Measurements from ENCODE around the gene PGRMC2. TPM values are rescaled to one million over a fixed set of nuclear protein-coding genes. Genes with fewer than 3 reads are reported as not detected.

PGRMC2 gene
- total RNA-seq, result 10 to 100 TPM; 38.5 to 48.1 TPM

- H3K4me3 Mint-ChIP-seq, result peak within 1 kb of the TSS; percentile 79
- no peaks in the 10 kb centered on the region for H3K27me3 Mint-ChIP-seq
- H3K36me3 Mint-ChIP-seq (ENCODE audit: low read depth), result peaks cover 27% of the 10 kb centered on the region
- H3K4me1 Mint-ChIP-seq, result peaks cover 32% of the 10 kb centered on the region
- no peak for ATAC-seq
- H3K9me3 Mint-ChIP-seq (ENCODE audit: low read depth), result no peaks in the 10 kb centered on the region
- H3K27ac Mint-ChIP-seq, result peak within 1 kb of the TSS; percentile 94
- intact Hi-C loops (cut with DNase I, micrococcal nuclease), result loop anchor here (1.0 to 5.0 kb wide), 7 partner anchors 95 to 575 kb away; partner anchors contain the start of genes PLK4 (in 2 of the 2) and HSPA4L (in 1 of the 2)
- POLR2A ChIA-PET, result interaction anchor here (0.7 to 1.6 kb wide), 3 partner anchors 97 to 322 kb away, joined by 3 to 11 read pairs (median 4); partner anchors contain the start of genes ABHD18, LARP1B and MFSD8
- CTCF ChIA-PET, result interaction anchor here (0.9 kb wide), 1 partner anchor 11 kb away, joined by 7 read pairs; no protein-coding TSS in a partner anchor
- no peak for DNase-seq
These were observed at the start of gene PGRMC2 for GRCh38 chr4:128287141-128287870. Gene PGRMC2, minus strand, starts transcription at chr4:128287813. Its CDS starts 23 bp downstream, at chr4:128287790.

GRCh38 chr4:128335541-128335940 lies 47.9 kb upstream of the PGRMC2 start:
- intact Hi-C loops (cut with DNase I, micrococcal nuclease), result no loop called here
- Mint-ChIP-seq H3K27ac (no peak overlapping the region), H3K4me3 (no peak overlapping the region), H3K9me3 (ENCODE audit: low read depth) (no peaks in the 10 kb centered on the region), H3K36me3 (ENCODE audit: low read depth) (no peaks in the 10 kb centered on the region), H3K27me3 (no peaks in the 10 kb centered on the region), H3K4me1 (no peaks in the 10 kb centered on the region)
- DNase-seq (no peak), ATAC-seq (no peak)
- POLR2A ChIA-PET, result no interaction called here
- CTCF ChIA-PET, result no interaction called here

- no peaks in the 10 kb centered on the region for H3K36me3 Mint-ChIP-seq (ENCODE audit: low read depth)
- no peaks in the 10 kb centered on the region for H3K9me3 Mint-ChIP-seq (ENCODE audit: low read depth)
- DNase-seq (no peak), ATAC-seq (no peak)
- no peaks in the 10 kb centered on the region for H3K27me3 Mint-ChIP-seq
- ChIA-PET CTCF (interaction anchor here (0.5 to 0.6 kb wide), 2 partner anchors 30 to 409 kb away, joined by 3 read pairs; no protein-coding TSS in a partner anchor), POLR2A (no interaction called here)
- no peaks in the 10 kb centered on the region for H3K4me1 Mint-ChIP-seq
- intact Hi-C loops (cut with DNase I, micrococcal nuclease), result no loop called here
- no peak overlapping the region for H3K4me3 Mint-ChIP-seq
- H3K27ac Mint-ChIP-seq, result no peak overlapping the region
These were observed 46.6 kb upstream of the PGRMC2 start for GRCh38 chr4:128334256-128334655.

GRCh38 chr4:128333309-128334018 lies 45.9 kb upstream of the PGRMC2 start:
- Mint-ChIP-seq H3K9me3 (ENCODE audit: low read depth) (no peaks in the 10 kb centered on the region), H3K27me3 (no peaks in the 10 kb centered on the region), H3K27ac (no peak overlapping the region), H3K36me3 (ENCODE audit: low read depth) (no peaks in the 10 kb centered on the region), H3K4me1 (no peaks in the 10 kb centered on the region), H3K4me3 (no peak overlapping the region)
- intact Hi-C loops (cut with DNase I, micrococcal nuclease), result no loop called here
- DNase-seq, result no peak
- ChIA-PET POLR2A (no interaction called here), CTCF (interaction anchor here (0.5 to 0.7 kb wide), 2 partner anchors 400 to 410 kb away, joined by 3 read pairs; no protein-coding TSS in a partner anchor)
- ATAC-seq, result no peak

- Mint-ChIP-seq H3K9me3 (ENCODE audit: low read depth) (no peaks in the 10 kb centered on the region), H3K27ac (no peak overlapping the region), H3K4me1 (no peaks in the 10 kb centered on the region), H3K36me3 (ENCODE audit: low read depth) (no peaks in the 10 kb centered on the region), H3K4me3 (no peak overlapping the region), H3K27me3 (no peaks in the 10 kb centered on the region)
- CTCF ChIA-PET, result no interaction called here
- POLR2A ChIA-PET, result no interaction called here
- intact Hi-C loops (cut with DNase I, micrococcal nuclease), result no loop called here
- ATAC-seq (no peak), DNase-seq (no peak)
These were observed 44.5 kb upstream of the PGRMC2 start for GRCh38 chr4:128332081-128332480.

GRCh38 chr4:128329638-128330037 lies 42.0 kb upstream of the PGRMC2 start:
- H3K9me3 Mint-ChIP-seq (ENCODE audit: low read depth), result no peaks in the 10 kb centered on the region
- ChIA-PET POLR2A (no interaction called here), CTCF (no interaction called here)
- no peaks in the 10 kb centered on the region for H3K4me1 Mint-ChIP-seq
- no peak overlapping the region for H3K4me3 Mint-ChIP-seq
- intact Hi-C loops (cut with DNase I, micrococcal nuclease), result no loop called here
- H3K27ac Mint-ChIP-seq, result no peak overlapping the region
- H3K27me3 Mint-ChIP-seq, result no peaks in the 10 kb centered on the region
- DNase-seq (no peak), ATAC-seq (no peak)
- H3K36me3 Mint-ChIP-seq (ENCODE audit: low read depth), result peaks cover 2% of the 10 kb centered on the region

GRCh38 chr4:128328106-128328505 lies 40.5 kb upstream of the PGRMC2 start:
- no peak for DNase-seq
- H3K4me1 Mint-ChIP-seq, result no peaks in the 10 kb centered on the region
- ChIA-PET CTCF (no interaction called here), POLR2A (no interaction called here)
- no peak for ATAC-seq
- peaks cover 2% of the 10 kb centered on the region for H3K36me3 Mint-ChIP-seq (ENCODE audit: low read depth)
- no peaks in the 10 kb centered on the region for H3K27me3 Mint-ChIP-seq
- intact Hi-C loops (cut with DNase I, micrococcal nuclease), result no loop called here
- H3K27ac Mint-ChIP-seq, result no peak overlapping the region
- no peak overlapping the region for H3K4me3 Mint-ChIP-seq
- H3K9me3 Mint-ChIP-seq (ENCODE audit: low read depth), result no peaks in the 10 kb centered on the region

- CTCF ChIA-PET, result no interaction called here
- H3K27ac Mint-ChIP-seq, result no peak overlapping the region
- peaks cover 5% of the 10 kb centered on the region for H3K36me3 Mint-ChIP-seq (ENCODE audit: low read depth)
- no peaks in the 10 kb centered on the region for H3K4me1 Mint-ChIP-seq
- ATAC-seq (no peak), DNase-seq (no peak)
- POLR2A ChIA-PET, result no interaction called here
- H3K9me3 Mint-ChIP-seq (ENCODE audit: low read depth), result no peaks in the 10 kb centered on the region
- intact Hi-C loops (cut with DNase I, micrococcal nuclease), result no loop called here
- H3K4me3 Mint-ChIP-seq, result no peak overlapping the region
- H3K27me3 Mint-ChIP-seq, result no peaks in the 10 kb centered on the region
These were observed 35.8 kb upstream of the PGRMC2 start for GRCh38 chr4:128323401-128323800.

GRCh38 chr4:128322986-128323385 lies 35.4 kb upstream of the PGRMC2 start:
- H3K27me3 Mint-ChIP-seq, result no peaks in the 10 kb centered on the region
- ChIA-PET CTCF (no interaction called here), POLR2A (no interaction called here)
- intact Hi-C loops (cut with DNase I, micrococcal nuclease), result no loop called here
- H3K9me3 Mint-ChIP-seq (ENCODE audit: low read depth), result no peaks in the 10 kb centered on the region
- H3K27ac Mint-ChIP-seq, result no peak overlapping the region
- DNase-seq, result no peak
- peaks cover 6% of the 10 kb centered on the region for H3K36me3 Mint-ChIP-seq (ENCODE audit: low read depth)
- ATAC-seq, result no peak
- no peak overlapping the region for H3K4me3 Mint-ChIP-seq
- H3K4me1 Mint-ChIP-seq, result no peaks in the 10 kb centered on the region

GRCh38 chr4:128322311-128322710 lies 34.7 kb upstream of the PGRMC2 start:
- H3K36me3 Mint-ChIP-seq (ENCODE audit: low read depth), result peaks cover 9% of the 10 kb centered on the region
- no peak overlapping the region for H3K4me3 Mint-ChIP-seq
- DNase-seq (no peak), ATAC-seq (no peak)
- no peaks in the 10 kb centered on the region for H3K9me3 Mint-ChIP-seq (ENCODE audit: low read depth)
- intact Hi-C loops (cut with DNase I, micrococcal nuclease), result no loop called here
- no peaks in the 10 kb centered on the region for H3K27me3 Mint-ChIP-seq
- CTCF ChIA-PET, result interaction anchor here (1.3 kb wide), 1 partner anchor 9 kb away, joined by 3 read pairs; no protein-coding TSS in a partner anchor
- POLR2A ChIA-PET, result interaction anchor here (0.6 kb wide), 1 partner anchor 31 kb away, joined by 3 read pairs; no protein-coding TSS in a partner anchor
- H3K27ac Mint-ChIP-seq, result no peak overlapping the region
- no peaks in the 10 kb centered on the region for H3K4me1 Mint-ChIP-seq

- intact Hi-C loops (cut with DNase I, micrococcal nuclease), result no loop called here
- DNase-seq (no peak), ATAC-seq (no peak)
- no peak overlapping the region for H3K27ac Mint-ChIP-seq
- no peaks in the 10 kb centered on the region for H3K27me3 Mint-ChIP-seq
- H3K36me3 Mint-ChIP-seq (ENCODE audit: low read depth), result peaks cover 12% of the 10 kb centered on the region
- H3K4me1 Mint-ChIP-seq, result no peaks in the 10 kb centered on the region
- CTCF ChIA-PET, result interaction anchor here (0.6 kb wide), 1 partner anchor 95 kb away, joined by 4 read pairs; no protein-coding TSS in a partner anchor
- POLR2A ChIA-PET, result interaction anchor here (0.7 kb wide), 1 partner anchor 389 kb away, joined by 8 read pairs; no protein-coding TSS in a partner anchor
- no peaks in the 10 kb centered on the region for H3K9me3 Mint-ChIP-seq (ENCODE audit: low read depth)
- no peak overlapping the region for H3K4me3 Mint-ChIP-seq
These were observed 33.0 kb upstream of the PGRMC2 start for GRCh38 chr4:128320656-128321055.
